GM19324 (cell line): ENCODE measurements around the gene HID1.
A peak's percentile ranks its signal among the peaks of the same experiment; 100 is the strongest.
"Not testable (repeated sequence)": the region's sequence is repeated elsewhere in the genome, so short reads cannot be mapped to it uniquely, and the experiment has no call there.

Source experiments
- ATAC-seq: cut with Tn5 transposase; IDR thresholded peaks from one replicate; pipeline ENCODE4 v1.9.1; 2021; ENCODE audit warnings: mild to moderate bottlenecking, moderate library complexity; ENCODE audit not compliant: unreplicated experiment, low FRiP score

The HID1 gene

GRCh38 chr17:74972107-74972972 is at the start of gene HID1:
HID1 (minus strand) TSS chr17:74972759; CDS start chr17:74972656, 103 bp downstream.
- no peak for ATAC-seq

- ATAC-seq: no peak
These were observed 48.0 kb upstream of the HID1 start for GRCh38 chr17:75020331-75021110.

- no peak for ATAC-seq
These were observed 47.2 kb upstream of the HID1 start for GRCh38 chr17:75019710-75020109.

- no peak for ATAC-seq
These were observed 46.6 kb upstream of the HID1 start for GRCh38 chr17:75019146-75019545.

- no peak for ATAC-seq
These were observed 40.6 kb upstream of the HID1 start for GRCh38 chr17:75013092-75013559.

- peak; percentile 87 for ATAC-seq
These were observed 40.0 kb upstream of the HID1 start, which contains the start of gene MRPL58 for GRCh38 chr17:75012346-75013091. MRPL58 (plus strand) TSS chr17:75012670; CDS start chr17:75012687, 17 bp downstream.

- no peak for ATAC-seq
These were observed 39.5 kb upstream of the HID1 start for GRCh38 chr17:75012096-75012345.

- no peak for ATAC-seq
These were observed 39.0 kb upstream of the HID1 start for GRCh38 chr17:75011401-75012095.

GRCh38 chr17:75010683-75011400 is 38.3 kb upstream of the HID1 start:
- ATAC-seq: no peak

GRCh38 chr17:75009139-75009724 is 36.7 kb upstream of the HID1 start:
- ATAC-seq: no peak

- no peak for ATAC-seq
These were observed 35.8 kb upstream of the HID1 start for GRCh38 chr17:75008373-75008772.

- no peak for ATAC-seq
These were observed 34.1 kb upstream of the HID1 start for GRCh38 chr17:75006653-75007052.

GRCh38 chr17:75006084-75006483 is 33.5 kb upstream of the HID1 start:
- not testable (repeated sequence) for ATAC-seq

- ATAC-seq: no peak
These were observed 32.7 kb upstream of the HID1 start for GRCh38 chr17:75005291-75005690.

- ATAC-seq: no peak
These were observed 31.8 kb upstream of the HID1 start for GRCh38 chr17:75004371-75004770.

- no peak for ATAC-seq
These were observed 31.4 kb upstream of the HID1 start for GRCh38 chr17:75003957-75004355.

- no peak for ATAC-seq
These were observed 30.8 kb upstream of the HID1 start for GRCh38 chr17:75003070-75003956.
